Measurements from ENCODE around the gene NPAS2. TPM values are rescaled to one million over a fixed set of nuclear protein-coding genes. Genes with fewer than 3 reads are reported as not detected.
A peak's percentile ranks its signal among the peaks of the same experiment; 100 is the strongest.

The NPAS2 gene
- total and polyA plus RNA-seq, 7 donors: 8.5 to 56.2 (median 17.3) TPM

DNA sequence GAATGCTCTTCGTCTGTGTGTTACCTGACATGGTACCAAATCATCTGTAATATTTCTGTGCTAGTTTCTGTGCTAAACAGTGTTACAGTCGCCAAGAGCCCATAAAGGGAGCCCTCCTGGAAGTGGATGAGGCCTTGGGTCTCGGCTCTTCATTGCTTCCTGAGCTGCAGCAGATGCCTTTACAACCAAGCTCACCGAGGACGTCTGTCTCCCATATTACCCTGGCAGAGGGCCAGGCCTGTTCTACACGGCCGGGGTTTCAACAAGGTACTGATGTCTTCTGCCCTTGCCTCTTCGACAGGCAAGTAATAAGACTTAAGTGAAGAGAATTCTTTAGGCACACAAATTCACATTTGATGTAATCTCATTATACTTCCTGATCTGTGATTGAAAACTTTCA lies 199.0 kb downstream of the NPAS2 start:
- ATAC-seq: peak in 1 of 4 donors; percentile 25
- no peaks in the 10 kb centered on the region for H3K9me3 ChIP-seq
- no peak for DNase-seq
- no peaks in the 10 kb centered on the region for H3K27me3 ChIP-seq (ENCODE audit: insufficient read depth in 3 of 3, low read length in 2 of 3)
- peaks cover 0 to 69% of the 10 kb centered on the region in 2 donors for H3K36me3 ChIP-seq (ENCODE audit: insufficient read depth in 1 of 2, low read depth in 1 of 2)
- no peak overlapping the region for H3K27ac ChIP-seq
- intact Hi-C loops (cut with DNase I): no loop called here
- H3K4me1 ChIP-seq: no peaks in the 10 kb centered on the region
- H3K4me3 ChIP-seq: no peak overlapping the region
- TF ChIP-seq, protein P1, sequence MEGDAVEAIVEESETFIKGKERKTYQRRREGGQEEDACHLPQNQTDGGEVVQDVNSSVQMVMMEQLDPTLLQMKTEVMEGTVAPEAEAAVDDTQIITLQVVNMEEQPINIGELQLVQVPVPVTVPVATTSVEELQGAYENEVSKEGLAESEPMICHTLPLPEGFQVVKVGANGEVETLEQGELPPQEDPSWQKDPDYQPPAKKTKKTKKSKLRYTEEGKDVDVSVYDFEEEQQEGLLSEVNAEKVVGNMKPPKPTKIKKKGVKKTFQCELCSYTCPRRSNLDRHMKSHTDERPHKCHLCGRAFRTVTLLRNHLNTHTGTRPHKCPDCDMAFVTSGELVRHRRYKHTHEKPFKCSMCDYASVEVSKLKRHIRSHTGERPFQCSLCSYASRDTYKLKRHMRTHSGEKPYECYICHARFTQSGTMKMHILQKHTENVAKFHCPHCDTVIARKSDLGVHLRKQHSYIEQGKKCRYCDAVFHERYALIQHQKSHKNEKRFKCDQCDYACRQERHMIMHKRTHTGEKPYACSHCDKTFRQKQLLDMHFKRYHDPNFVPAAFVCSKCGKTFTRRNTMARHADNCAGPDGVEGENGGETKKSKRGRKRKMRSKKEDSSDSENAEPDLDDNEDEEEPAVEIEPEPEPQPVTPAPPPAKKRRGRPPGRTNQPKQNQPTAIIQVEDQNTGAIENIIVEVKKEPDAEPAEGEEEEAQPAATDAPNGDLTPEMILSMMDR (IDR thresholded peaks at IDR 0.05): no peak
- WGBS, 3 donors: 46 to 57% (median 51%) methylated on average over 8 of the region's 8 CpGs

DNA sequence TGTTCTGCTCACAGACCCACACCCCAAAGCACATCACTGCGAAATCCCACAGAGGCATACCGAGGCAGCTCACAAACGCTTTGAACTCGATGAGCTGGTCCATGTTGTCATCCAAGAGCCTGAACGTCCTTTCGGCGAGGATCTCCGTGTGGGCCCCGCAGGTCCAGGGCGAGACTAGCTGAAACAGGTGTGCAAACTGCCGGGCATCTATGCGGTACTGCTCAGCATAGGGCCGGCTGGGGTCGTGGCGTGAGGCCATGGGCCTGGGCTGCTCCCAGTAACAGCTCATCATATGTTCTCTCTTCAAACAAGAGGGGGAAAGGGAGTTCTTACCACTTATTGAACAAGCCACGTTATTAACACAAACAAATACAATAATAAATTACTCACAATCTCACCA lies 202.3 kb downstream of the NPAS2 start:
- H3K4me1 ChIP-seq: no peaks in the 10 kb centered on the region
- intact Hi-C loops (cut with DNase I): no loop called here
- DNase-seq: no peak
- no peaks in the 10 kb centered on the region for H3K27me3 ChIP-seq (ENCODE audit: insufficient read depth in 3 of 3, low read length in 2 of 3)
- H3K4me3 ChIP-seq: no peak overlapping the region
- H3K9me3 ChIP-seq: no peaks in the 10 kb centered on the region
- TF ChIP-seq, protein P1 (IDR thresholded peaks at IDR 0.05): no peak
- ATAC-seq: peak in 3 of 4 donors; percentile 22 to 44 (median 36)
- peaks cover 0 to 86% of the 10 kb centered on the region in 2 donors for H3K36me3 ChIP-seq (ENCODE audit: insufficient read depth in 1 of 2, low read depth in 1 of 2)
- 55 to 70% (median 57%) methylated on average over 16 of the region's 16 CpGs for WGBS, 3 donors
- H3K27ac ChIP-seq: no peak overlapping the region

DNA sequence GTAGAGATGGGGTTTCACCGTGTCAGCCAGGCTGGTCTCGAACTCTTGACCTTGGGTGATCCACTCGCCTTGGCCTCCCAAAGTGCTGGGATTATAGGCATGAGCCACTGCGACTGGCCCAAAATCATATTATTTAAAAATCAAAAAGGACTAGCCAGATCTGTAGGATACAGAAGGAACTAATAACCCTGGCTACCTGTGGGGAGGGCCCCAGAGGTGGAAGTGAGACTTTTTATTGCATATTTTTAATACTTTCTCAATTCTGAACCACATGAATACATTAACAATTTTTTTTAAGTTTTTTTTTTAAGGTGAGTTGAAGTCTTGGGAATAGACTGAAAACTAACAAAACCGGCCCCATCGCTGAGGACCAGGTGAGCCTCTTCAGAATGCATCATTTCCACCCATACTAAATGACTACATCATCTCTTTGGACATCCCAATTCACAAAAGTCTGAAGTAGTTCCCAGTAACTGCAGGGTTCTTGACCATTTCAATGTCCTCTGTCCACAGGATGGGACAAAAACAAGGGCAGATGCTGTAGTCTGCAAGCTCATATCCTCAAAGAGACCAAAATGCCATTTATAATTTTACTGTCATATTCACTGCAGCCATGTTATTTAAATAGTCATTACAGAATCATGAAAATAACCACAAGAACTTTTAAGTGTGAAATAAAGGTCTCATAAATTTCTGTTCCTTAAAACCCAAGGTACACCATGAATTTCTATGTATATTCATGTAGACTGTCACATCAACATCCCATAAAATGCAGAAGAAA lies 203.6 kb downstream of the NPAS2 start:
- TF ChIP-seq, protein P1 (IDR thresholded peaks at IDR 0.05): no peak
- no peaks in the 10 kb centered on the region for H3K27me3 ChIP-seq (ENCODE audit: insufficient read depth in 3 of 3, low read length in 2 of 3)
- no peaks in the 10 kb centered on the region for H3K4me1 ChIP-seq
- no peak overlapping the region for H3K4me3 ChIP-seq
- ATAC-seq (no peak), DNase-seq (no peak)
- 92 to 96% (median 93%) methylated on average over 6 of the region's 6 CpGs for WGBS, 3 donors
- H3K36me3 ChIP-seq (ENCODE audit: insufficient read depth in 1 of 2, low read depth in 1 of 2): peaks cover 0 to 89% of the 10 kb centered on the region in 2 donors
- H3K27ac ChIP-seq: no peak overlapping the region
- intact Hi-C loops (cut with DNase I): no loop called here
- no peaks in the 10 kb centered on the region for H3K9me3 ChIP-seq

DNA sequence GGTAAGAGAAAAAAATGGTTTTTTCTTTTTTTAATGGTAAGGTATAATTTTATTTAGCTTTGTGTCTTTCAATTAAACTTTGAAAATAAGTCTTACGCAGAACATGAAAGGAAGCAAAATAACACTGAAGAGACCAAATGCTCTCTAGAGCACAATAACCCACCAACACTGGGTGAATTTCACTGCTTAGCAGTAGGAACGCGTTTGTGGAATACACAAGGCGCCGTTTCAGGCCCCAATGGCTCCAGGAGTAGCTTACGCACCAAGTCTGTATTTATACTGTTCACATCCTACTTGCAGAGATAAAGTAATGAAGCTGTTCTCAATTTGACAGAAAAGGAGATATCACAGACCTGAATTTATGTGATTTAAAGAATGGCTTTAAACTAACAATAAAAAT lies 205.6 kb downstream of the NPAS2 start:
- Histone ChIP-seq H3K27me3 (ENCODE audit: insufficient read depth in 3 of 3, low read length in 2 of 3) (no peaks in the 10 kb centered on the region), H3K4me3 (no peak overlapping the region), H3K27ac (no peak overlapping the region), H3K36me3 (ENCODE audit: insufficient read depth in 1 of 2, low read depth in 1 of 2) (peaks cover 0 to 89% of the 10 kb centered on the region in 2 donors), H3K4me1 (no peaks in the 10 kb centered on the region), H3K9me3 (no peaks in the 10 kb centered on the region)
- no peak for ATAC-seq
- 83 to 87% (median 85%) methylated on average over 6 of the region's 6 CpGs for WGBS, 3 donors
- intact Hi-C loops (cut with DNase I): no loop called here
- no peak for DNase-seq
- TF ChIP-seq, protein P1 (IDR thresholded peaks at IDR 0.05): no peak
